HEK293T (cell line): ENCODE data around the gene ZNF362.

Source experiments
- ELF4 ChIP-seq: fragments of 450-650 bp; IDR thresholded peaks from 2 replicates; pipeline ENCODE4 v1.6.1; 2017; ENCODE audit warnings: antibody characterized with exemption
- LEF1 ChIP-seq: fragments of 450-650 bp; IDR thresholded peaks from 2 replicates; pipeline ENCODE4 v1.6.1; 2017; ENCODE audit warnings: mild to moderate bottlenecking, borderline replicate concordance
- SUZ12 ChIP-seq: fragments of 450-650 bp; IDR thresholded peaks from 2 replicates; pipeline ENCODE4 v1.6.1; 2016; ENCODE audit warnings: mild to moderate bottlenecking

GRCh38 chr1:33305816-33306652 lies 49.7 kb downstream of the ZNF362 start:
- TF ChIP-seq SUZ12 (no peak), ELF4 (no peak), LEF1 (no peak)
